Hepatocyte (in vitro differentiated cells): Measurements from ENCODE around the gene ZCWPW2.

Experiments
- EZH2phosphoT487 ChIP-seq: fragments of 200-600 bp; sonication (generic); IDR thresholded peaks from one replicate; pipeline ENCODE4 v1.6.1; 2018; ENCODE audit warnings: antibody characterized with exemption, mild to moderate bottlenecking, low read depth, moderate library complexity; ENCODE audit not compliant: unreplicated experiment, severe bottlenecking
- TF ChIP-seq, protein P1 (sequence below): fragments of 200-600 bp; sonication (generic); IDR thresholded peaks from 2 replicates; pipeline ENCODE4 v1.5.1; 2016; ENCODE audit warnings: antibody characterized with exemption, mild to moderate bottlenecking; ENCODE audit not compliant: poor library complexity

DNA sequence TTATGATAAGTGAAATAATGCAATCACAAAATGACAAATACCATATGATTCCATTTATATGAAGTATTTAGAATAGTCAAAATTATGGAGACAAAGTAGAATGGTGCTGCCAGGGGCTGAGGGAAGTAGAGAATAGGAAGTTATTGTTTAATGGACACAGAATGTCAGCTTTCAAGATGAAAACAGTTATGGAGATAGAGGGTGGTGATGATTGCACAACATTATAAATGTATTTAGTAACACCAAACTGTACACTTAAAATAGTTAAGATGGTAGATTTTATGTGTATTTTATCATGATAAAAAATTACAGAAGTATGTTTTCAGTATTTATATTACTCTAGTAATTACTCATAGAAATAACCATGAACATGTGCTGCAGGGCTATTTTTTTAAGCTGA lies 100.9 kb downstream of the ZCWPW2 start:
- TF ChIP-seq, protein P1, sequence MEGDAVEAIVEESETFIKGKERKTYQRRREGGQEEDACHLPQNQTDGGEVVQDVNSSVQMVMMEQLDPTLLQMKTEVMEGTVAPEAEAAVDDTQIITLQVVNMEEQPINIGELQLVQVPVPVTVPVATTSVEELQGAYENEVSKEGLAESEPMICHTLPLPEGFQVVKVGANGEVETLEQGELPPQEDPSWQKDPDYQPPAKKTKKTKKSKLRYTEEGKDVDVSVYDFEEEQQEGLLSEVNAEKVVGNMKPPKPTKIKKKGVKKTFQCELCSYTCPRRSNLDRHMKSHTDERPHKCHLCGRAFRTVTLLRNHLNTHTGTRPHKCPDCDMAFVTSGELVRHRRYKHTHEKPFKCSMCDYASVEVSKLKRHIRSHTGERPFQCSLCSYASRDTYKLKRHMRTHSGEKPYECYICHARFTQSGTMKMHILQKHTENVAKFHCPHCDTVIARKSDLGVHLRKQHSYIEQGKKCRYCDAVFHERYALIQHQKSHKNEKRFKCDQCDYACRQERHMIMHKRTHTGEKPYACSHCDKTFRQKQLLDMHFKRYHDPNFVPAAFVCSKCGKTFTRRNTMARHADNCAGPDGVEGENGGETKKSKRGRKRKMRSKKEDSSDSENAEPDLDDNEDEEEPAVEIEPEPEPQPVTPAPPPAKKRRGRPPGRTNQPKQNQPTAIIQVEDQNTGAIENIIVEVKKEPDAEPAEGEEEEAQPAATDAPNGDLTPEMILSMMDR, result no peak
- TF ChIP-seq EZH2phosphoT487, result no peak
